GM19463 (cell line): ENCODE results near the gene NFAM1.
A peak's percentile ranks its signal among the peaks of the same experiment; 100 is the strongest.

ENCODE experiments used
- ATAC-seq: cut with Tn5 transposase; IDR thresholded peaks from one replicate; pipeline ENCODE4 v1.9.1; 2021; ENCODE audit warnings: mild to moderate bottlenecking, moderate library complexity; ENCODE audit not compliant: unreplicated experiment

Gene NFAM1

GRCh38 chr22:42384506-42384905, 47.7 kb downstream of the NFAM1 start:
- ATAC-seq, result no peak

GRCh38 chr22:42383851-42384417, 48.3 kb downstream of the NFAM1 start:
- ATAC-seq, result no peak

- ATAC-seq, result no peak
Observed at GRCh38 chr22:42383287-42383686, 48.9 kb downstream of the NFAM1 start.

GRCh38 chr22:42380769-42381551, 51.2 kb downstream of the NFAM1 start:
- no peak for ATAC-seq

- ATAC-seq, result no peak
Observed at GRCh38 chr22:42379966-42380537, 52.2 kb downstream of the NFAM1 start.

- ATAC-seq, result no peak
Observed at GRCh38 chr22:42376711-42377554, 55.3 kb downstream of the NFAM1 start.

- no peak for ATAC-seq
Observed at GRCh38 chr22:42375982-42376381, 56.2 kb downstream of the NFAM1 start.

- no peak for ATAC-seq
Observed at GRCh38 chr22:42372976-42373375, 59.2 kb downstream of the NFAM1 start.

GRCh38 chr22:42371501-42371900, 60.7 kb downstream of the NFAM1 start:
- no peak for ATAC-seq

- ATAC-seq, result no peak
Observed at GRCh38 chr22:42371099-42371498, 61.1 kb downstream of the NFAM1 start.

GRCh38 chr22:42369250-42370041, 62.8 kb downstream of the NFAM1 start:
- ATAC-seq, result peak; percentile 100

- no peak for ATAC-seq
Observed at GRCh38 chr22:42368379-42369249, 63.6 kb downstream of the NFAM1 start.

GRCh38 chr22:42367980-42368378, 64.2 kb downstream of the NFAM1 start:
- ATAC-seq, result no peak

- ATAC-seq, result no peak
Observed at GRCh38 chr22:42366806-42367581, 65.2 kb downstream of the NFAM1 start.

- no peak for ATAC-seq
Observed at GRCh38 chr22:42365942-42366695, 66.1 kb downstream of the NFAM1 start.

- no peak for ATAC-seq
Observed at GRCh38 chr22:42365111-42365865, 66.9 kb downstream of the NFAM1 start.

GRCh38 chr22:42364604-42365110, 67.5 kb downstream of the NFAM1 start:
- no peak for ATAC-seq
